HepG2 (cell line): ENCODE data around the gene FKTN. TPM values are rescaled to one million over a fixed set of nuclear protein-coding genes. Genes with fewer than 3 reads are reported as not detected.

Experiments
- ATF4 ChIP-seq, 2 experiments: fragments of 450-650 bp in 1 of 2; sonication (generic) in 1 of 2; formaldehyde crosslinking; IDR thresholded peaks; 2 replicates each; pipeline versions ENCODE4 v1.5.0 to v1.8.0; 2020 to 2022; ENCODE audit warnings: mild to moderate bottlenecking in 1 of 2, missing genetic modification reagents in 1 of 2
- BRD4 ChIP-seq: sonication (generic); formaldehyde crosslinking; IDR thresholded peaks from 2 replicates; pipeline ENCODE4 v1.4.0; 2020; ENCODE audit warnings: missing genetic modification reagents
- CBX1 ChIP-seq: IDR thresholded peaks from one replicate; pipeline ENCODE4 v1.6.1; 2016; ENCODE audit warnings: antibody characterized with exemption, low read depth
- CCDC6 ChIP-seq: sonication (generic); formaldehyde crosslinking; IDR thresholded peaks from 2 replicates; pipeline ENCODE4 v1.8.1; 2022; ENCODE audit warnings: mild to moderate bottlenecking, missing genetic modification reagents, moderate library complexity
- MED1 ChIP-seq: sonication (generic); formaldehyde crosslinking; IDR thresholded peaks from 2 replicates; pipeline ENCODE4 v1.4.0; 2020; ENCODE audit warnings: missing genetic modification reagents
- RFXAP ChIP-seq: sonication (generic); formaldehyde crosslinking; IDR thresholded peaks from 2 replicates; pipeline ENCODE4 v1.4.0; 2020; ENCODE audit warnings: missing genetic modification reagents, borderline replicate concordance
- RNF219 ChIP-seq: sonication (generic); formaldehyde crosslinking; IDR thresholded peaks from 2 replicates; pipeline ENCODE4 v1.5.0; 2020; ENCODE audit warnings: mild to moderate bottlenecking, missing genetic modification reagents
- SPEN ChIP-seq: sonication (generic); formaldehyde crosslinking; IDR thresholded peaks from 2 replicates; pipeline ENCODE4 v1.5.1; 2020; ENCODE audit warnings: low read depth, mild to moderate bottlenecking, missing genetic modification reagents
- TAF1 ChIP-seq: sonication (generic); formaldehyde crosslinking; IDR thresholded peaks from 2 replicates; pipeline ENCODE4 v1.4.0; 2020; ENCODE audit warnings: missing genetic modification reagents
- ZFP37 ChIP-seq: sonication (generic); formaldehyde crosslinking; IDR thresholded peaks from 2 replicates; pipeline ENCODE4 v1.4.0; 2020; ENCODE audit warnings: missing genetic modification reagents, borderline replicate concordance
- ZNF24 ChIP-seq: fragments of 450-650 bp; IDR thresholded peaks from 2 replicates; pipeline ENCODE4 v1.6.1; 2017; ENCODE audit warnings: antibody characterized with exemption, mild to moderate bottlenecking
- ZNF3 ChIP-seq: IDR thresholded peaks from 2 replicates; pipeline ENCODE4 v1.7.0; 2017; ENCODE audit warnings: inconsistent platforms
- ZNF367 ChIP-seq: sonication (generic); formaldehyde crosslinking; IDR thresholded peaks from 2 replicates; pipeline ENCODE4 v1.4.0; 2020; ENCODE audit warnings: missing genetic modification reagents, borderline replicate concordance
- ZNF496 ChIP-seq: sonication (generic); formaldehyde crosslinking; IDR thresholded peaks from 2 replicates; pipeline ENCODE4 v1.8.1; 2023; ENCODE audit warnings: mild to moderate bottlenecking, moderate library complexity, missing genetic modification reagents; ENCODE audit not compliant: insufficient replicate concordance
- ZNF558 ChIP-seq: sonication (generic); formaldehyde crosslinking; IDR thresholded peaks from 2 replicates; pipeline ENCODE4 v1.9.0; 2022; ENCODE audit warnings: mild to moderate bottlenecking, missing genetic modification reagents, borderline replicate concordance
- ZNF574 ChIP-seq: sonication (generic); formaldehyde crosslinking; IDR thresholded peaks from 2 replicates; pipeline ENCODE4 v1.4.0; 2020; ENCODE audit warnings: missing genetic modification reagents
- ZNF639 ChIP-seq: conservative IDR thresholded peaks from 2 replicates; pipeline ENCODE4 v1.6.1; 2018; ENCODE audit warnings: missing genetic modification reagents
- ZNF703 ChIP-seq: sonication (generic); formaldehyde crosslinking; IDR thresholded peaks from 2 replicates; pipeline ENCODE4 v1.5.1; 2020; ENCODE audit warnings: missing genetic modification reagents, mild to moderate bottlenecking, moderate library complexity, borderline replicate concordance
- ZNF772 ChIP-seq: sonication (generic); formaldehyde crosslinking; IDR thresholded peaks from 2 replicates; pipeline ENCODE4 v1.5.0; 2020; ENCODE audit warnings: mild to moderate bottlenecking, missing genetic modification reagents
- ZNF773 ChIP-seq: sonication (generic); formaldehyde crosslinking; IDR thresholded peaks from 2 replicates; pipeline ENCODE4 v1.4.0; 2020; ENCODE audit warnings: missing genetic modification reagents, borderline replicate concordance
- ZNF781 ChIP-seq: sonication (generic); formaldehyde crosslinking; IDR thresholded peaks from 2 replicates; pipeline ENCODE4 v1.5.1; 2020; ENCODE audit warnings: borderline replicate concordance, mild to moderate bottlenecking, missing genetic modification reagents; ENCODE audit errors: not compliant biosample characterization
- ZNF816 ChIP-seq: sonication (generic); formaldehyde crosslinking; IDR thresholded peaks from 2 replicates; pipeline ENCODE4 v1.8.0; 2022; ENCODE audit warnings: missing genetic modification reagents, mild to moderate bottlenecking, borderline replicate concordance
- polyA plus RNA-seq, 8 experiments: library from polyadenylated mRNA; depleted of rRNA in 3 of 8; stranded (reverse) in 7 of 8; unstranded in 1 of 8; fragments of >200 nt; fragmentation: Illumina TruSeq in 4 of 8; extraction: Trizol in 4 of 8; gene quantifications; 2 replicates each; pipeline versions ENCODE4 v1.2.1 to v1.2.3, GENCODE V29; 2011 to 2016; ENCODE audit warnings: low read depth in 4 of 8, missing spikeins in 1 of 8, mixed read lengths in 1 of 8; ENCODE audit not compliant: insufficient read depth in 1 of 8
- total RNA-seq, 5 experiments: library from RNA; depleted of rRNA; stranded (reverse); fragments of >200 nt; fragmentation: Illumina TruSeq; extraction: Trizol; gene quantifications; 2 replicates each; pipeline ENCODE4 v1.2.3, GENCODE V29; 2016; ENCODE audit warnings: low read depth in 1 of 5

Gene FKTN
- total and polyA plus RNA-seq, 2 of the 13 experiments (the other 11 are each of a cell fraction or from before 2014, with no cell fraction given): 7.9 to 13.5 TPM

- TF ChIP-seq ZNF772 (CRISPR knock-in tag) (no peak; the same call in 1 of the 2 replicates), RNF219 (CRISPR knock-in tag) (0 out of 2 replicates have a peak, but pooled peaks have one; percentile 44), ZNF816 (CRISPR knock-in tag) (peak; percentile 37; the same call in 1 of the 2 replicates), ZNF773 (CRISPR knock-in tag) (peak; percentile 61; the same call in 1 of the 2 replicates), ATF4 (CRISPR knock-in tag; IDR thresholded peaks at IDR 0.05) (peak in 1 of 2 experiments; percentile 53; a peak in 1 of 4 replicates), ZNF3 (no peak), ZNF639 (CRISPR knock-in tag) (no peak), ZFP37 (peak; percentile 25), BRD4 (peak; percentile 42; the same call in 1 of the 2 replicates), ZNF703 (CRISPR knock-in tag) (0 out of 2 replicates have a peak, but pooled peaks have one; percentile 40), RFXAP (CRISPR knock-in tag) (peak; percentile 77; the same call in 1 of the 2 replicates), ZNF367 (CRISPR knock-in tag) (no peak), ZNF496 (CRISPR knock-in tag) (no peak), SPEN (CRISPR knock-in tag) (peak; percentile 97), ZNF558 (CRISPR knock-in tag) (0 out of 2 replicates have a peak, but pooled peaks have one; percentile 65), ZNF24 (no peak), TAF1 (CRISPR knock-in tag) (peak; percentile 82), CCDC6 (CRISPR knock-in tag) (peak; percentile 76; the same call in 1 of the 2 replicates), ZNF781 (CRISPR knock-in tag) (peak; percentile 80), MED1 (peak; percentile 60), ZNF574 (CRISPR knock-in tag) (peak; percentile 78; the same call in 1 of the 2 replicates), CBX1 (no peak)
These were observed at the start of gene FKTN (continued) for GRCh38 chr9:105557804-105558610.
